Mesenteric fat pad (tissue), 1 donor: ENCODE measurements around the gene GPA33. TPM values are rescaled to one million over a fixed set of nuclear protein-coding genes. Genes with fewer than 3 reads are reported as not detected.

Experiments used
- DNase-seq: peaks from one replicate; pipeline ENCODE4 v3.0.0-alpha.2; 2020; ENCODE audit warnings: low spot score
- total RNA-seq: library from RNA; stranded (reverse); fragmentation: NEBNext Ultra II Directional; extraction: Animal tissue kit (Norgen Biotek cat#: 25700); gene quantifications from one replicate; pipeline ENCODE4 v1.2.1, GENCODE V29; 2021
- donor health status: DM: yes; HTN: yes; CAD: no.

Gene GPA33
- total RNA-seq, 1 donor from 2014 or later, result 0.29 TPM

DNA sequence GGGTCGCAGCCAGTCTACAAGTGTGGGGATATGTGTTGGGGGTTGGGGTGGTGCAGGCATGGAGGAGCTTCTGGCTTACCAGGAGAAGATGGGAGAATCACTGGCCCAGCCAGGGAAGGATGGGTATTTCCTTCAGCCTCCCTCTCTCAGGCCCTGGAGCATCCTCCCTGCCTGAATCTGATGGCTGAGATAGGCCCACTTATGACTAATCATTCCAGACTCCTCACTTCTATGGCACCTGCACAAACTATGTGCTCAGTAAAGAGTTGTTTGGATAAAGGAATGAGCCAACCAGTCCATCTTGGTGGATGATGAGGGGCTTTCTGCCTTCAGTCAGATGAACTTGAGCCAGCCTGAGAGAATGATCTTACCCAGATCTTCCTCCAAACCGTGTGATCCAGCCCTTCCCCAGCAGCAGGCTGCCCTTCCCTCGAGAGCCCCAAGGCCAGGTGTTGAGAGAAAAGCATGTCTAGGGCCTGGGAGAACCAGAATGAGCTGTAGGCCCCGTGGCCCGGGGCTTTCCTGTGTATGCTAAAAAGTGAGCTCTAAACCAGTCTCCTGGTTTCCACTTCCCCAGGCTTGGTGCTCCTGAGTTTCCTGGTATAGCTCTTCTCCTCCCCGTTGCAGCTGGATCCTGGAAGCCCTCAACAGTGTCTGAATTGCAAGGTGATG lies 1.3 kb downstream of the GPA33 start:
- no peak for DNase-seq

DNA sequence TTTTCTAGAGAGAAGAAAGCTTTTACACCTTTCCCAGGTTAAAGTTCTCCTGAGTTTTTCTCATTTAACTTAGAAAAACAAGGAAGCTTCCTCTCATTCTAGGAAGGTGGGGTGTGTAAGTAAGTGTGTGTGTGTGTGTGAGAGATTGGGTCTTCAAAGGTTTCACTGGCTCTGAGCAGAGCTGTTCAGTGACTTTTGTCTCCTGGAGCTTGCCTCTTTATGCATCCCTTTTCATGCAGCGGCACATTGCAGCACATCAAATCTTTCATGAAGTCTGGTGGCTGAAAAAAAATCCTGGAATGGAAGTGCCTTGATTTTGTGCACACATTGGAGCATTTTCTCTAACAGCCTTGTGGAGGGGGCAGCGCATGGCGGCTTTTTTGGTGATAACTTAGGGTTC lies 3.4 kb downstream of the GPA33 start:
- DNase-seq, result no peak

DNA sequence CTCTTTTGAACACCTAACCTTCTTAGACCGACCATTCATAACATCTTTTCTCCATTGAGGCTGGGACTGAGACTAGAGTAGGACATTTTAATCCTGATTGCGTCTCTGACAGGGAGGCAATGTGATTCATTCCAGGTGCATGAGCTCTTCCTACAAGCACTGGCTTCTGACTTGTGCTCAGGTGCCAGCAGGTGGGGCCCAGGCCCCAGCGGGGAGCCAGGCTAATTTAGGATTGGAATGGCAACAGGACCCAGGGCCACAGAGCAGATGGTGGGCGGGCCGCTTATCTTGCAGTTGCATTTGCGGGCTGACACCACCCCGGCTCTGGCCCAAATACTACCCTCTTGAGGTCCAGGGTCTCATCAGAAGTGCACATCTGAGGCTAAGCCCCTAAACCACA lies 4.1 kb downstream of the GPA33 start:
- no peak for DNase-seq

DNA sequence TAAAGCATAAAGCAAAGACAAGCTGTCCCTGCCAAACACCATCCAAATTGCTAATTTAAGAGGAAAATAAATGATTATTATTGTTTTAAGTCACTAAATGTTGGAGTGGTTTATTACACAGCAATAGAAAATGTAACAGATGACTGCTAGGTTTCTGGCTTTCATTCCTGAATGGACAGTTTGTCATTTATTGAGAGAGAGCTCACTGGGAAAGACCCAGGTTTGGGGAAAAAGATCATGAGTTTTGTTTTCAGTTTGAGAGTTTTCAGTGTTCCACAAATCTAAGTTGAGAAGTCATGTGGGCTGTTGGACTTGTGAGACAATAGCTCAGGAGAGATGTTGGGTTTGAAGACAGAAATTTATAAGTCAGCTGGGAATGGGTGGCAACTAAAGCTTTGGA lies 5.4 kb downstream of the GPA33 start:
- DNase-seq, result no peak

DNA sequence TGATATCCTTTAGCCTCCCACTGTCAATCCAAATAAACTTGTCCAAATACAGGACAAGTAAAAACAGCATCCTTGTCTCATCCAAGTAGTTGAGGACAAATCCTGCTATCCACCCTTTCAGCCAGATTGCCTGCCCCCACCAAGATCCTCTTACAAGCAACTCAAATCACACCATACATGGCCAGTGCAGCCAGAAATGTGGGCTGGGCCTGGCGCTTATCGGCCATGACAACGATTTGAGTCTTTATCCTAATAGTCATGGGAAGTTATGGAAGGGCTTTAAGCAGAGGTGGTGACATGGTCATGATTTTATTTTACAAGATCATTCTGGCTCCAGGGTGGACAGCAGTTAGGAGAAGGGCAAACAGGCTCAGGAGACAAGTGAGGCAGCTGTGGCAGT lies 6.3 kb downstream of the GPA33 start:
- no peak for DNase-seq

DNA sequence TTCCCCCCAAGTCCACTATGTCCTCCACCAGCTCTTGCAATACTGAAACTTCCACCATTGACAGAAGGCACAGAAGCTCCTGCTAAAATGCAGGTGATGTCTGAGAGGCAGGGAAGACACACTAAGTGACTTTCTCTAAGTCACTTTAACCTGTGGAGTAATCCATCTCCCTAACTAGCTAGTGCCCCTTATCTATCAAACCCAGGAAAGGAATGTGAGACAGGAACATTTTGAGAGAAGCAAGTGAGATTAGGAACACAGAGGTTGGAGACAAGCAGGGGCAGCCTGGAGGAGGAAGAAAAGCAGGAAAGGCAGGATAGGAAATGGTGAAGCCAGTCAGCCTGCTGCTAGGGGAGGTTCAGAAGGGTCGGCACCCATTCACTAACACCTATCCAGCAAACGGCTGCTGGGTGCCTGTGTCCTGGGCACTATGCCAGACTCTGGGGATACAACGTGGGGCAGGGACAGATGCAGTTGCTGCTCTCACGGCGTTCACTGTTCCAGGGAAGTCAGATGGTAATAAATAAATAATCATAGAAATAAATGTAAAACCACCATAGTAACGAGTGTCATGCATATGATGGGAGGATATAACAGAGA lies 7.0 kb downstream of the GPA33 start:
- no peak for DNase-seq

DNA sequence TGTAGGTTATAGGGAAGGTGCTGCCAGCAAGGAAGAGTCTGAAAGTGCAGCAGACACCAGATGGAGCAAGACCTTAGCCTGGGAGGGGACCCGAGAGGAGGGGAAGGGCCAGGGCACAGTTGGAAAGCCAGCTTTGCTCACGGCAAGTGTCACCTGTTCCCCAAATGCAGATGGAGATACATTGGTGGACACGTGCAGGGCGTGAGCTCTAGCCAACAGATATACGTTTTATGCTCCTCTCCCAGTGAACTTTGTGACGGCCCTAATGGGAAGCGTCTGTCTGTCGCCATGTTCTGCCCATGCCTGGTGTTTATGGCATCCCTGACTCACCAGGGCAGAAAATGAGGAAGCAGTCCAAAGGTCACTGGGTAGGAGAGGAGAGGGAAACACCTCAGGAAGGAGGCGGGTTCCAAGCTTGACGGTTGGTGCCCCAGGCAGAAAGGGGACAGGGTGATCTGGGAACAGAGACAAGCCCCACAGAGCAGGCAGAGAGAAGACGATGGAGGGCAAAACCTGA lies 7.6 kb downstream of the GPA33 start:
- DNase-seq, result no peak

DNA sequence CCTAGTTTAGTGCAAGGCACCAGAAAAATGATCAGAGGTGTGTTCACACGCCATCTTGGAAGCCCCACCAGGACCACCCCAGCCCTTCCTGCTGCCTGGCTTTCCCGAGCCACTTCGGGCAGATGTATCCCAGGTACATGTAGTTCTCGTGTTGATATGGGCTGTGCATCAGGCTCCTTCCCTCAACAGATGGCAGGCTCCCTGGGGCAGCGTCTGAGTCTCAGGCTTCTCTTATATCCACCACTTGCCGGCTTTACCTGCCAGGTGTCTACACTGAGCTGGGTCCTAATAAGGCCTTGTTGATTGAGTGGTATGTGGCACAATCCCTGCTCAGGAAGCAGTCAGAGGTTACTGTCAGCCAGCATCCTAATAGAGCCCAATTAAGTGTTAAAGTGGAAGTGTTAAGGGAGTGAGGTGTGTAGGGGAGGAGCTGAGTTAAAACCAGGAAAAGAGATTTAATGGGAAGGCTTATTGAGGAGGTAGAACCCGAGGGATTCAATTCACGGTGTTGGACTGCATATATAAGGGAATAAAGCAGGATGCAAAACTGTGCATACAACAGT lies 8.5 kb downstream of the GPA33 start:
- no peak for DNase-seq

DNA sequence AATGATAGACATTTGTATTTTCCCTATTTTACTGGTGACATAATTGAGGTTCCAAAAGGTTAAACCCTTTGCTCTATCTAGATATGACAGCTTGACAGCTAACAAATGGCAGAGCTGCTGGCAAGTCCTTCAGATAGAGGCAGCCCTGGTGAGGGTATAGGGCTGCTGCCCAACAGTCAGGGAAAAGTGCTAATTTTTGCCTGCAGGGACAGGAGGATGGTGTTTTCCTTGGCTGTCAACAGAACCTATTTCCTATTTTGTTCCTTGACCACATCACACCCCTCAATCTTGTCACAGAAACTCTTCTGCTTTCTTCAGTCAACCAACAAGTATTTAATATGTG lies 12.3 kb downstream of the GPA33 start:
- no peak for DNase-seq

DNA sequence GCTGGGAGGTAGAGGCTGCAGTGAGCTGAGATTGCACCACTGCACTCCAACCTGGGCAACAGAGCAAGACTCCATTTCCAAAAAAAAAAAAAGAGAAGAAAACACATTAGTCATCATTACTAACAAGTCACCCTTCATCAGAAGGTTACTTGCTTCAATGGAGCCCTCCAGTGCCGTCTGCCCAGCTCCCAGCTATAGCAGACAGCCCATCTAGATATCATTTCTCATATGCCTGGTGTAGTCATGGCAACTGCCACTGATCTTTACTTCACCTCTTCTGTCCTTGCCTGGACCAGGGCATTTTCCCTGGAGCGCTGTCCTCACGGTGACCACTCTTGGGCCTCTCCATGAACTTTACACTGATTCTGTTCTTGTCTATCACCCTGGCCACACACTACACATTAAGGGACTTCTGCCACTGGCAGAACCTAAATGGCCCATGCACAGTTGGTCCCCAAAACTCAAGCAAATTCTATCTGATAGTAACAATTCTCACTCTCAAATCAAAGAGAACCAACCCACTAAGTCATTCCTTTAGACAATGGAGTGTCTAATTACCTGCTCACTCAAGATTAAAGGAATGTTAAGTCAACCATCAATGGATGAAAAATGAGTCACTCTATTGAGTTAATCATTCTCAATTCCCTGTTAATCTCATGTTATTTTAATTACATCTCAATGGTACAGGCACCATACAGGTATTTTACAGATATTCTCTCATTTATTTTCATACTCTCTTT lies 12.9 kb downstream of the GPA33 start:
- no peak for DNase-seq

DNA sequence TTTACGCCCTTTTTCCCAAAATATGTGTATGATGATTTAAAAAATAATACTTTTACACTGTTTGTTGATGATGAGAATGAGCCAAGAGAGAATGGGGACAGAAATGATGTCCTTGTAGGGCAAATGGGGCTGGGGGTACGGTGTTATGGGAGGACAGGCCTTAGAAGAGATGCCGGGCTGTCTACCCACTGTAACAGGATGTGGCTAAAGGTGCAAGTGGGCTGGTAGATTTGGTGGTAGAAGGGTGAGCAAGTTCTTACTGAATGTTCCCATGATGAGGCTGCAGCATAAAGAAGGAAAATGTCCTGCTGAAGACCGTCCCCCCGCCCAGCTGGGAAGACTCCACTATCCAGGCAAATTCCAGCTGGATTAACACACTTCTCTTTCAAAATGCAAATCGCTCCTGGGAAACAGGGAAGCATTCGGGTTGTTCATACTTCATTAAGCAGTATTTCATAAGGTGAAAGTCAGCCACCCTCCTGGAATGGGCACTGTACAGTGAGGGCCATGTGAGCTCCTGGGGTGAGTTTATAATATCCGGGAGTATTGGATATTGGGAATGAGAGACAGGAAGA lies 14.0 kb downstream of the GPA33 start:
- DNase-seq, result no peak

DNA sequence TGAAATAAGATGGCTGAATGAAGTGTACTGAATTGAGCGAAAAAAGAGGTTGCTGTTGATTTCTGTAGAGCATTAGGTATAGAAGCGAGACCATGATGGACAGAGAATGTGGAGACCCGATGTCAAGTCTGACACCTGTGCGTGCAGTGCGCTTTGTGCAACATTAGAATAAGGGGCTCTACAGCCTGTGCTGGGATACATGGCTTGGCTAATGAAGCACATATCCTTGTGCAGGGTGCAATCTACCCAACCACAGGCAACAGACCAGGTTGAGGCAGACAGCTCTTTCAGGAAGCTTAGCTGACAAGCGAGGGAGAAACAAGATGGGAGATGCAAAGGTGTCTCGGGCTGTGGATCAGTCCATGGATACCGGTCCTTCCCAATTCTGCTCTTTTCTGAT lies 18.9 kb downstream of the GPA33 start:
- no peak for DNase-seq

DNA sequence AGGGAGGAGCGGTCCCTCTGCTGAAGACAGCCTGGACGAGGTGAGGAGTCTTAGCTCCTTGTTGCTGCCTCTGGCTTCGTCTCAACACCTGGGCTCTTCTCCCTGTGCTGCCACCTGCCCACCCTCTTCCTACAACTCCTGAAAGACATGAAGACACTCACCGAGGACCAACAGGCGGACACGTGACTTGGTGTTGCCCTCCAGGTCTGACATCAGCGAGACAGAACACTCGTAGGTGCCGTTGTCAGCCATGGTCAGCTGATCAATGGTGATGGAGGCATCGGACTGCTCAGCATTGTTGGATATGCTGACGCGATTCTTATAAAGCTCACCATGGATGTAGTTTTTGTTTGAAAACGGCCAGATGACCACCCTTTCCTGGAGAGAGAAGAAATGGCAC lies 21.4 kb downstream of the GPA33 start:
- no peak for DNase-seq

DNA sequence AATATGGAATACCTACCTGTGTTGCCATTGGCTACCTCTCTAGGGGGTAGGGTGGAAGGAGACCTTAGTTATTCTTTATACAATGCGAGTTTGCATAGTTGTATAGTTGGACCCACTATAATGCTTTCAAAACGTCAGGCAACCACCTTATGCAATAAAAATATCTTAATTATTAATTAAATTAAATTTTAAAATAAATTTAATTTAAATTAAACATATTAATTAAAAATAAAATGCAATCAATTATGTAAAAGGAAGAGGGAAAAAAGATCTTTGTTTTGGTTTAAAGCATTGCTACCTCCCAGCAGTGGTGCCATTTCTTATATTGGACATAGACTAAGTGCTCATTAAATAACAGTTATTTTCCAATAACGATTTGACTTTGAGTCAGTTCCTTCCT lies 22.3 kb downstream of the GPA33 start:
- no peak for DNase-seq

DNA sequence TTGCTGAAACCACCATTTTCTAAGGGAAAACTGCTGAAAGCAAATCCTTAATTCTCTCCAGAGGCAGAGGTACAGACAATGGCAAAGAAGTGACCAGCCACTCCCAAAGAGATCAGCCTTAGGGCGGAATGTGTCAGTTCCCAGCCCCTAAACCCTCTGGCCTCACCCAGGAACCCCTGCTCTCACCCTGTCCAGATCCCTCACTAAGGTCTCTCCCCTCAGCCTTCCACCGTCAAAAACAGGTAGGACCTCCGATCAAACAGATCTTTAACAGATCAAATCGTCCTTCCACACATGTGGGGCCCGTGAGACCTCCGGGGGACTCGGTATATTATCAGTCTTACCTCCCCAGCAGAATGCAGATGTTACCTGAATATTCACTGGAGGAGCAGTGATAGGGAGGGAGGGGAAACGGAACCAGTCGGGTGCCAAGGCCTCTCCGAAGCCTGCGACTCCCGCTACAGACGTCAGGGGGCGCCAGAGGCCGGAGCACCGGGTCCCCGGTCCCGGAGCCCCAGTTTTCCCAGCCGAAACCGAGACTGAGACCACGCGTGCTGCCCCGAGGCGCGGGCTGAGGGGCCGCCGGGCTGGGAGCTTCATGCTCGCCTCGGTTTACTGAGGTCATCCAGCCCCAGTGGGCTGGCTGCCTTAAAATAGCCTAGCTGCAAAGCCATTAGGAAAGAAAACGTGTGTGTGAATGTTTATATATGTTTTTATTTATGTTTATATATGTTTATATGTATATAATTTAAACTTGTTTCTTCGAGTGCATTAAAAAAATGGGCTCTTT lies 23.6 kb downstream of the GPA33 start:
- peak; percentile 94 for DNase-seq

DNA sequence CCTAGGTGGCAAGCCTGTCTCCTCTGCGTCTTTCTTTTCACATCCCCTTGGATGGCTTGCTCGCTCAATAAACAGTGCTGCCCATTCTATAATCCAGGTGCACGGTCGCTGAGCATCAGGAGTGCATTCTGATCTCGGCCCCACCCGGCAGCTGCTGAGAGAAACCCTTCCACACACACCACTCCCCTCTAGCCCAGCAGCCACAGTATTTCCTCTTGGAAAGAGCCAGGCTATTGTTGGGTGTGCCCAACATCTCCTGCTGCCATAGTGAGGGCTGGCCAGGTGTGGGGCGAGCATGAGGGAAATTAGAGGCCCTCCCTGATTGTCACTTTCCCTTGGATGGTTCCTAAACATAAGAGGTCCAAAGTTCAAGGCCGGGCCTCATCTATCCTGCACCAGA lies 24.7 kb downstream of the GPA33 start:
- DNase-seq, result no peak

DNA sequence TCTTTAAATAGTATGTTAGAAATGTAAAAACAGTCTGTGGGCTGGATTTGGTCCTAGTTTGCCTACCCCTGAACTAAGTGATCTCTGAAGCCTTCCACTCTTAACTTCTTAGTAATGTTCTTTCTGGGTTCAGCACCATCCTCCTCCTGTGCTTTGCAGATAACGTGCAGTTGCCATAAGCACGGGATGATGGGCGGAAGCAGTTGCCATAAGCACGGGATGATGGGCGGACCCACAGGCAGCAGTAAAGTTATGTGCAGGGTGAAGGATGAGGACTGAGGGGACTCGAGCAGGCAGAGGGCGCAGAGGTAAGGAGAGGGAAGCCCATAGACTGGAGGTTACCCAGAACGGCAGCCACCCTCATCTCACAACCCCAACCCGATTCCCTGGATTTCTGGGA lies 25.6 kb downstream of the GPA33 start:
- DNase-seq, result no peak

DNA sequence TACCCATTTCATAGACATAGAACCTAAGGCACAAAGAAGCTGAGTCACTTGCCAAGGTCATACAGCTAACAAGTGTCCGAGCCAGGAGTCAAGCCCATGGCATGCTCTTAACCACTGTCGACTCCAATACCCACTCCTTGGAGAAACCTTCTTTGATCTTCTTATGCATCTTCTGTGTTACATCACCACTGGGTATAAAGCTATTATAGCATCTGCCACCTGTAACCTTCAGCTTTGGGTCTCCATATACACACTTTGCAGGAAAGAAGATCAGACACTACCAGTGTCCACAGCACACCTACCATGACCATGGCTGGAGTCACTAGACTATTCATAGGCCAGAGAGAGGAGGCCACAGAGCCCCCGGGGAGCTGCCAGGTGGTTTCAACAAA lies 29.1 kb downstream of the GPA33 start:
- DNase-seq, result no peak

DNA sequence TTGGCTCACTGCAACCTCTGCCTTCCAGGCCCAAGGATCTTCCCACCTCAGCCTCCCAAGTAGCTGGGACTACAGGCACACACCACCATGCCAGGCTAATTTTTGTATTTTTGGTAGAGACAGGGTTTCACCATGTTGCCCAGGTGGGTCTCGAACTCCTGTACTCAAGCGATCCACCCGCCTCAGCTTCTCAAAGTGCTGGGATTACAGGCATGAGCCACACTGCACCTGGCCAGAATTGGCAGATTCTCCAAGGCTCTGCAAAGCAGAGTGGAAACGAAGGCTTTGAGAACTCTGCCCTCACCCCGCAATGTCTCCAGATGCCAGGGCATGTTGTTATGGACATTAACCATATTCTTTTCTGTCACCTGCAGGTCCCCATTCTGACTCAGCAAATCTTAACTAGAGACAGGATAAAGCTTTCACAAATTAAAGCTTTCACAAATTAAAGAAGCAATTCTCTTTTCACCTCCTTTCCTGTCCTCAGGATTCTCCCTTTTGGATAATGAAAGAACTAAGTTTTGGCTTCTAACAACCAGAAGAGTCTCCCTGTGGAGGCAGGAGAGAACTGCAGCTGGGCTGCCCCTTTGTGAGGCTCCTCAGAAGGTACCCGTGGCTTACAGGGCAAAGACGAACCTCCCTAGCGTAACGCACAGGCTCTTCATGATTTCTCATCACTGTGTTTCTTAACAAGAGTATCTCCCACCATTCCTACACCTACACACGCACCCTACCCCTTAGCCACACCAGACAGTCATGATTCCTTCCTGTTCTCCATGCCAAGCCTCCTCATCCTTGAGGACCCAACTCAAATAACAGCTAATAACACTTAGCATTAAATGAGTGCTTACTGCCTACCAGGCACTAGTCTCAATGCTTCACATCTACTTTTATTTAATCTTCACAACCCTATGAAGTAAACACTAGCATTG lies 29.8 kb downstream of the GPA33 start:
- no peak for DNase-seq

DNA sequence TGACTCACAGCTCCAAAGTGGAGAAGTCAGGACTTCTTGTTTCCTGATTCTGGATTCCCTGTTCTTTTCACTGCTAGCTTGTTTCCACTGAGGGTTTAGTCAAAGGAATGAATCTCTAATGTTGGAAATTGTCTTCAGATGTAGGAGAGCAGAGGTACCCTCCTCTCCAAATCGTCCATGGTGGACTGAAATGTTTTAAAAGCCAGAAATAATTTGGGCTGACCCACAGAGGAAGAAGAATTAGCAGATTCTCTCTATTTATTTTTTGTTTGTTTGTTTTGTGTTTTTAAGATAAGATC lies 30.4 kb downstream of the GPA33 start:
- DNase-seq, result no peak
